ENCODE data around the gene MARK3. TPM values are rescaled to one million over a fixed set of nuclear protein-coding genes. Genes with fewer than 3 reads are reported as not detected.

MARK3 gene
- total and polyA plus RNA-seq, 2 of the 13 experiments (the other 11 are each of a cell fraction or from before 2014, with no cell fraction given): 47.7 to 56.6 TPM

DNA sequence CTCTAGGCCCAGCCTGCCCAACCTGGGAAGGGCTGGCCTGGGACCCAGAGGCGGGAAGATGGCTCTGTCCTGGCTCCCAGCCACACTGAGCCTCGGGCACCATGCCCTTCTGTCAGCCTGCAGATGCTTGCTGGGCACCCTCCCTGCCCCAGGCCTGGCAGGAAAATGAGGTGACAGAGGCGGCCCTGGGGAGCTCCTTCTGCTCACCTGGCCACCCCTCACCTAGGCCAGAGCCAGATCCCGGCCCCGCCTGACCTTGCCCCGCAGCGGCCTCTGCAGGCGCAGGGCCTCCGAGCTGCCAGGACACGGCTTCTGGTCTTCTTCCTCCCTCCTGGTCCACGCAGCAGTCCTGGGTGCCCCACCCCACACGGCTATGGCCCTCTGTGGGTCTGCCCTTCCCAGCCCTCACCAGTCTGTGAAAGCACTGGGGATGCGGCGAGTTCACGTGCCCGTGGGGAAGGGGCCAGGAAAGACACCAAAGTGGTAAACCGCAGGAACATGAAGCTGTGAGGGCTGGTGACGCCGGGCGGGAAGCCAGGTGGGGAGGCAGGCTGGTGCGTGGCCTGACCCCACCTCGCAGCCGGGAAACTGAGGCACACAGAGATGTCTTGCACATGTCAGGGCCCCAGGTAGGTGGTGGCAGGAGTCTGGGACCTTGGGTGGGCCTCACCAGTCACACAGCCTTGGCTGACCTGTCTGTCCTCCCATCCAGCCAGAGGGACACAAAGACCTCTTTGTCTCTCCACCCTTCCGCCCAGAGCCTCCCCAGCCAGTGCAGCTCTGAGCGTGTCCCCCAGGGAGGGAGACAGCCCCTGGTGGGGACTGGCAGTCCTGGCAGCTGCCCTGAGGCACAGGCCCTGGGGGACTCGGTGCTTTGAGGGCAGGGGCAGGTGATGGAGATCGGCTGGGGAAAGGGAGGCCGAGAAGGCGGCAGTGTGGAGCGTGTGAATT, 164.4 kb downstream of the MARK3 start (continued):
- no peak for TF ChIP-seq TSC22D2 (CRISPR knock-in tag; IDR thresholded peaks at IDR 0.05; ENCODE audit: borderline replicate concordance)
- 0 out of 2 replicates have a peak, but pooled peaks have one; percentile 9 for TF ChIP-seq MEIS1 (CRISPR knock-in tag; IDR thresholded peaks at IDR 0.05; ENCODE audit: borderline replicate concordance)
- no peak for TF ChIP-seq HMG20A (CRISPR knock-in tag; IDR thresholded peaks at IDR 0.05; ENCODE audit: borderline replicate concordance)
- peak; percentile 37; the same call in 1 of the 2 replicates for TF ChIP-seq SALL1 (CRISPR knock-in tag; IDR thresholded peaks at IDR 0.05)
- TF ChIP-seq, protein P1, sequence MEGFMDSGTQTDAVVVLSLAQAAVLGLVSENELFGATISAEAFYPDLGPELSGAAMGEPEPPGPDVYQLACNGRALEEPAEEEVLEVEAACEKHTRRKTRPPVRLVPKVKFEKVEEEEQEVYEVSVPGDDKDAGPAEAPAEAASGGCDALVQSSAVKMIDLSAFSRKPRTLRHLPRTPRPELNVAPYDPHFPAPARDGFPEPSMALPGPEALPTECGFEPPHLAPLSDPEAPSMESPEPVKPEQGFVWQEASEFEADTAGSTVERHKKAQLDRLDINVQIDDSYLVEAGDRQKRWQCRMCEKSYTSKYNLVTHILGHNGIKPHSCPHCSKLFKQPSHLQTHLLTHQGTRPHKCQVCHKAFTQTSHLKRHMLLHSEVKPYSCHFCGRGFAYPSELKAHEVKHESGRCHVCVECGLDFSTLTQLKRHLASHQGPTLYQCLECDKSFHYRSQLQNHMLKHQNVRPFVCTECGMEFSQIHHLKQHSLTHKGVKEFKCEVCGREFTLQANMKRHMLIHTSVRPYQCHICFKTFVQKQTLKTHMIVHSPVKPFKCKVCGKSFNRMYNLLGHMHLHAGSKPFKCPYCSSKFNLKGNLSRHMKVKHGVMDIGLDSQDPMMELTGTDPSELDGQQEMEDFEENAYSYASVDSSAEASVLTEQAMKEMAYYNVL (CRISPR knock-in tag; IDR thresholded peaks at IDR 0.05; ENCODE audit: borderline replicate concordance): peak; percentile 39; the same call in 1 of the 2 replicates
- peak; percentile 77; the same call in 1 of the 2 replicates for TF ChIP-seq HNRNPL (IDR thresholded peaks at IDR 0.05; ENCODE audit: low read depth, low read length)
- TF ChIP-seq GTF3A (CRISPR knock-in tag; conservative IDR thresholded peaks at IDR 0.05): no peak
- no peak for TF ChIP-seq MIER2 (CRISPR knock-in tag; IDR thresholded peaks at IDR 0.05)
- TF ChIP-seq ZBTB20 (CRISPR knock-in tag; IDR thresholded peaks at IDR 0.05; ENCODE audit: borderline replicate concordance, low read depth): no peak
- TF ChIP-seq RNF2 (conservative IDR thresholded peaks at IDR 0.05; ENCODE audit: low read depth): no peak
- TF ChIP-seq, protein P2, sequence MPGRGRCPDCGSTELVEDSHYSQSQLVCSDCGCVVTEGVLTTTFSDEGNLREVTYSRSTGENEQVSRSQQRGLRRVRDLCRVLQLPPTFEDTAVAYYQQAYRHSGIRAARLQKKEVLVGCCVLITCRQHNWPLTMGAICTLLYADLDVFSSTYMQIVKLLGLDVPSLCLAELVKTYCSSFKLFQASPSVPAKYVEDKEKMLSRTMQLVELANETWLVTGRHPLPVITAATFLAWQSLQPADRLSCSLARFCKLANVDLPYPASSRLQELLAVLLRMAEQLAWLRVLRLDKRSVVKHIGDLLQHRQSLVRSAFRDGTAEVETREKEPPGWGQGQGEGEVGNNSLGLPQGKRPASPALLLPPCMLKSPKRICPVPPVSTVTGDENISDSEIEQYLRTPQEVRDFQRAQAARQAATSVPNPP (CRISPR knock-in tag; IDR thresholded peaks at IDR 0.05): no peak
- no peak for TF ChIP-seq POLR2AphosphoS5 (IDR thresholded peaks at IDR 0.05; ENCODE audit: low read depth, low read length)
- TF ChIP-seq, protein P3, sequence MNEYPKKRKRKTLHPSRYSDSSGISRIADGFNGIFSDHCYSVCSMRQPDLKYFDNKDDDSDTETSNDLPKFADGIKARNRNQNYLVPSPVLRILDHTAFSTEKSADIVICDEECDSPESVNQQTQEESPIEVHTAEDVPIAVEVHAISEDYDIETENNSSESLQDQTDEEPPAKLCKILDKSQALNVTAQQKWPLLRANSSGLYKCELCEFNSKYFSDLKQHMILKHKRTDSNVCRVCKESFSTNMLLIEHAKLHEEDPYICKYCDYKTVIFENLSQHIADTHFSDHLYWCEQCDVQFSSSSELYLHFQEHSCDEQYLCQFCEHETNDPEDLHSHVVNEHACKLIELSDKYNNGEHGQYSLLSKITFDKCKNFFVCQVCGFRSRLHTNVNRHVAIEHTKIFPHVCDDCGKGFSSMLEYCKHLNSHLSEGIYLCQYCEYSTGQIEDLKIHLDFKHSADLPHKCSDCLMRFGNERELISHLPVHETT (CRISPR knock-in tag; conservative IDR thresholded peaks at IDR 0.05): 0 out of 2 replicates have a peak, but pooled peaks have one; percentile 26
- no peak for TF ChIP-seq ZNF672 (CRISPR knock-in tag; IDR thresholded peaks at IDR 0.05)
- TF ChIP-seq MXD4 (CRISPR knock-in tag; IDR thresholded peaks at IDR 0.05): no peak; the same call in 1 of the 2 replicates
- TF ChIP-seq KLF6 (CRISPR knock-in tag; IDR thresholded peaks at IDR 0.05): no peak
- no peak for TF ChIP-seq ZNF138 (CRISPR knock-in tag; IDR thresholded peaks at IDR 0.05; ENCODE audit: low read depth)
- TF ChIP-seq, protein P4, sequence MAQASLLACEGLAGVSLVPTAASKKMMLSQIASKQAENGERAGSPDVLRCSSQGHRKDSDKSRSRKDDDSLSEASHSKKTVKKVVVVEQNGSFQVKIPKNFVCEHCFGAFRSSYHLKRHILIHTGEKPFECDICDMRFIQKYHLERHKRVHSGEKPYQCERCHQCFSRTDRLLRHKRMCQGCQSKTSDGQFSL (CRISPR knock-in tag; IDR thresholded peaks at IDR 0.05): no peak
- 0 out of 2 replicates have a peak, but pooled peaks have one; percentile 45 for TF ChIP-seq ZNF572 (CRISPR knock-in tag; IDR thresholded peaks at IDR 0.05)
- TF ChIP-seq, protein P5, sequence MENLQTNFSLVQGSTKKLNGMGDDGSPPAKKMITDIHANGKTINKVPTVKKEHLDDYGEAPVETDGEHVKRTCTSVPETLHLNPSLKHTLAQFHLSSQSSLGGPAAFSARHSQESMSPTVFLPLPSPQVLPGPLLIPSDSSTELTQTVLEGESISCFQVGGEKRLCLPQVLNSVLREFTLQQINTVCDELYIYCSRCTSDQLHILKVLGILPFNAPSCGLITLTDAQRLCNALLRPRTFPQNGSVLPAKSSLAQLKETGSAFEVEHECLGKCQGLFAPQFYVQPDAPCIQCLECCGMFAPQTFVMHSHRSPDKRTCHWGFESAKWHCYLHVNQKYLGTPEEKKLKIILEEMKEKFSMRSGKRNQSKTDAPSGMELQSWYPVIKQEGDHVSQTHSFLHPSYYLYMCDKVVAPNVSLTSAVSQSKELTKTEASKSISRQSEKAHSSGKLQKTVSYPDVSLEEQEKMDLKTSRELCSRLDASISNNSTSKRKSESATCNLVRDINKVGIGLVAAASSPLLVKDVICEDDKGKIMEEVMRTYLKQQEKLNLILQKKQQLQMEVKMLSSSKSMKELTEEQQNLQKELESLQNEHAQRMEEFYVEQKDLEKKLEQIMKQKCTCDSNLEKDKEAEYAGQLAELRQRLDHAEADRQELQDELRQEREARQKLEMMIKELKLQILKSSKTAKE (CRISPR knock-in tag; IDR thresholded peaks at IDR 0.05; ENCODE audit: borderline replicate concordance): peak; percentile 68; the same call in 1 of the 2 replicates
